HG02642 (cell line): ENCODE measurements around the gene ATP6V0B.

ENCODE experiments used
- ATAC-seq: cut with Tn5 transposase; IDR thresholded peaks from one replicate; pipeline ENCODE4 v1.9.1; 2021; ENCODE audit warnings: mild to moderate bottlenecking; ENCODE audit not compliant: unreplicated experiment, poor library complexity

The ATP6V0B gene

GRCh38 chr1:44024031-44024902, 49.5 kb downstream of the ATP6V0B start:
- ATAC-seq: no peak

- ATAC-seq: no peak
Measured at GRCh38 chr1:44024903-44025525, 50.3 kb downstream of the ATP6V0B start.

DNA sequence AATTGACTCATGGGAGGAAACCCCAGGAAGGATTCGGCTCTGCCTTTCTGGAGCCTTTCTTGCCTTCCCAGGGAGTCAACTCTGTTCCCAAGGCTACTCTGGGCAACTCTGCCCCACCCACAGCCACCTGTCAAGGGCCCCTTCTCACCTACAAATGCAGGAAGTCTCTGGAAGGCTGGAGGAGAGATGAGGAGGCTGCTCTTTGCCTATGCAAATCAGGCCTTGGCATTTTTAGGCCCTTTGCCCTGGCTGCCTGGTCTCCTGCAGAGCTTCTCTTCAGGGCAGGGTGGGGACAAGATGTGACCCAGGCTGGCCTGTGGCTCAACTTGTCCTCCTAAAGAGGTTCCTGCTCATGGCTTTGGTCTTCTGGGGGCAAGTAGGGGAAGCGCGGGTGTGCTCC, 51.1 kb downstream of the ATP6V0B start:
- no peak for ATAC-seq

DNA sequence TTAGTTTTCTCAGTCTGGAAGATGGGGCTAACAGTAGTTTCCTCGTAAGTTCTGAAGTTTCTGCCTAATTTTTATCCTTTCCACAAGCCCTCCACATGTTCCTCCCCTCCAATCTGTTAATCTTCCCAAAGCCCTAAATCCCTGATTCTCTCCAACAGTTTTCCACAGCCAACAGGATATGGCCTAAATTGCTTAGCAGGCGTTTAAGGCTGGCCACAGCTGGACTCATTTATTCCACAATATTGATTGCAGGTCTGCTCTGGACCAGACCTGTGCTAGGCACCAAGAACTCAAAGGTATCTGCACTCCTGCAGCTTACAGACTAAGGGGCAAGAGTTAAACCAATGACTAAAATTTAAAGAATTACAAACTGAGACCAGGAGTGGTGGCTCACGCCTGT, 52.6 kb downstream of the ATP6V0B start:
- no peak for ATAC-seq
